Panc1 (cell line): Measurements from ENCODE around the gene PPDPF.

ENCODE experiments used
- POLR2AphosphoS5 ChIP-seq: IDR thresholded peaks from 2 replicates; pipeline ENCODE4 v1.6.1; 2012; ENCODE audit warnings: mild to moderate bottlenecking, low read depth, low read length, moderate library complexity
- SIN3A ChIP-seq: IDR thresholded peaks from 2 replicates; pipeline ENCODE4 v1.6.1; 2012; ENCODE audit warnings: low read depth, mild to moderate bottlenecking, low read length, moderate library complexity, borderline replicate concordance; ENCODE audit not compliant: insufficient read depth
- TF ChIP-seq, protein P1 (sequence below): fragments of 450-650 bp; IDR thresholded peaks from 2 replicates; pipeline ENCODE4 v1.5.1; 2017; ENCODE audit warnings: mild to moderate bottlenecking

DNA sequence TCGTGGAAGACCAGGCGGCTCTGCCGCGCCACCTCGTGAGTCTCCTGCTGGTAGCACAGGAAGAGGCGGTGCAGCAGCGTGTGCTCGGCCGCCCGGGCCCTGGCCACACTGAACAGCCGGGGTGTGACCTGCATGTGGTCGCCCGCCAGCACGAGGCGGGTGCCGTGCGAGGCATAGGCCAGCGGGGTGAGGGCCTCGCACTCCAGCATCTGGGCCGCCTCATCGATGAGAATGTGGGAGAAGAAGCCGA is 46.5 kb downstream of the PPDPF start:
- TF ChIP-seq, protein P1, sequence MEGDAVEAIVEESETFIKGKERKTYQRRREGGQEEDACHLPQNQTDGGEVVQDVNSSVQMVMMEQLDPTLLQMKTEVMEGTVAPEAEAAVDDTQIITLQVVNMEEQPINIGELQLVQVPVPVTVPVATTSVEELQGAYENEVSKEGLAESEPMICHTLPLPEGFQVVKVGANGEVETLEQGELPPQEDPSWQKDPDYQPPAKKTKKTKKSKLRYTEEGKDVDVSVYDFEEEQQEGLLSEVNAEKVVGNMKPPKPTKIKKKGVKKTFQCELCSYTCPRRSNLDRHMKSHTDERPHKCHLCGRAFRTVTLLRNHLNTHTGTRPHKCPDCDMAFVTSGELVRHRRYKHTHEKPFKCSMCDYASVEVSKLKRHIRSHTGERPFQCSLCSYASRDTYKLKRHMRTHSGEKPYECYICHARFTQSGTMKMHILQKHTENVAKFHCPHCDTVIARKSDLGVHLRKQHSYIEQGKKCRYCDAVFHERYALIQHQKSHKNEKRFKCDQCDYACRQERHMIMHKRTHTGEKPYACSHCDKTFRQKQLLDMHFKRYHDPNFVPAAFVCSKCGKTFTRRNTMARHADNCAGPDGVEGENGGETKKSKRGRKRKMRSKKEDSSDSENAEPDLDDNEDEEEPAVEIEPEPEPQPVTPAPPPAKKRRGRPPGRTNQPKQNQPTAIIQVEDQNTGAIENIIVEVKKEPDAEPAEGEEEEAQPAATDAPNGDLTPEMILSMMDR, result no peak
- TF ChIP-seq POLR2AphosphoS5 (no peak), SIN3A (no peak)
